ENCODE results near the gene ZNF423.

DNA sequence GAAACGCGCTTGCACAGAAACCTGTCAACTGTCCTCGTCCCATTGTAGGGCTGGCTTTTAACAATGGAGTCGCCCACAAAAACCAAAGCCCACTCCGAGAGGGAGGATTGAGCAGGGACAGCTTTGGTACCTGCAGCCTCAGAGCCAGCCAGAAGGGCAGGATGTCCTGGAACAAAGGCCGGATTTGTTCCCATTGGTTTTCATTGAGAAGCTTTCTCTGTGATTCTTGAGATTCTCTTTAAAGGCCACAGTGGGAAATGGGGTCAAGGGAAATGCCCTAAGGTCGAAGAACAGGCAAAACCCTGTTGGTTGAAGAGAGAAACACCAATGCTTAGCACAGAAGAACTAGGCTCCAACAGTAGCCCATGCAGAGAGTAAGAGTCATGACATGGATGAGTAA, 416.9 kb downstream of the ZNF423 start:
- TF ChIP-seq, protein P1, sequence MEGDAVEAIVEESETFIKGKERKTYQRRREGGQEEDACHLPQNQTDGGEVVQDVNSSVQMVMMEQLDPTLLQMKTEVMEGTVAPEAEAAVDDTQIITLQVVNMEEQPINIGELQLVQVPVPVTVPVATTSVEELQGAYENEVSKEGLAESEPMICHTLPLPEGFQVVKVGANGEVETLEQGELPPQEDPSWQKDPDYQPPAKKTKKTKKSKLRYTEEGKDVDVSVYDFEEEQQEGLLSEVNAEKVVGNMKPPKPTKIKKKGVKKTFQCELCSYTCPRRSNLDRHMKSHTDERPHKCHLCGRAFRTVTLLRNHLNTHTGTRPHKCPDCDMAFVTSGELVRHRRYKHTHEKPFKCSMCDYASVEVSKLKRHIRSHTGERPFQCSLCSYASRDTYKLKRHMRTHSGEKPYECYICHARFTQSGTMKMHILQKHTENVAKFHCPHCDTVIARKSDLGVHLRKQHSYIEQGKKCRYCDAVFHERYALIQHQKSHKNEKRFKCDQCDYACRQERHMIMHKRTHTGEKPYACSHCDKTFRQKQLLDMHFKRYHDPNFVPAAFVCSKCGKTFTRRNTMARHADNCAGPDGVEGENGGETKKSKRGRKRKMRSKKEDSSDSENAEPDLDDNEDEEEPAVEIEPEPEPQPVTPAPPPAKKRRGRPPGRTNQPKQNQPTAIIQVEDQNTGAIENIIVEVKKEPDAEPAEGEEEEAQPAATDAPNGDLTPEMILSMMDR (IDR thresholded peaks at IDR 0.05): no peak
- TF ChIP-seq POLR2A (IDR thresholded peaks at IDR 0.05): no peak

All from right lobe of liver (tissue), 4 donors.